Measurements from ENCODE around the gene TMEM258.

- TF ChIP-seq CHD2 (IDR thresholded peaks at IDR 0.05; ENCODE audit: borderline replicate concordance, low read depth, low read length) (no peak), RBBP5 (conservative IDR thresholded peaks at IDR 0.05) (no peak), POLR2A (IDR thresholded peaks at IDR 0.05; ENCODE audit: low read depth, low read length) (no peak; the same call in 1 of the 2 replicates), REST (IDR thresholded peaks at IDR 0.05; ENCODE audit: low read depth, low read length) (no peak), ZBTB11 (CRISPR knock-in tag; IDR thresholded peaks at IDR 0.05) (no peak), RFX5 (IDR thresholded peaks at IDR 0.05; ENCODE audit: low read depth, low read length) (no peak), POLR2AphosphoS5 (IDR thresholded peaks at IDR 0.05; ENCODE audit: low read length) (no peak), RAD21 (IDR thresholded peaks at IDR 0.05; ENCODE audit: insufficient read depth, low read depth, low read length) (no peak), SREBF2 (IDR thresholded peaks at IDR 0.05; ENCODE audit: low read length) (no peak), ETV6 (conservative IDR thresholded peaks at IDR 0.05 in 1 of 2, IDR thresholded peaks at IDR 0.05 in 1 of 2; ENCODE audit: borderline replicate concordance in 1 of 2, low read depth in 1 of 2) (no peak), MEF2A (IDR thresholded peaks at IDR 0.05; ENCODE audit: insufficient read depth, low read depth, low read length) (no peak), CTCF (IDR thresholded peaks at IDR 0.05 in 2 of 3, conservative IDR thresholded peaks at IDR 0.05 in 1 of 3; ENCODE audit: control insufficient read depth in 2 of 3, extremely low read depth in 1 of 3, insufficient read depth in 1 of 3, low read depth in 3 of 3, low read length in 3 of 3) (no peak), FOS (IDR thresholded peaks at IDR 0.05; ENCODE audit: borderline replicate concordance, extremely low read depth, insufficient read length) (no peak)
Observed at GRCh38 chr11:61837411-61838005, 45.1 kb upstream of the TMEM258 start.

Measured in GM12878 (cell line).